Measurements from ENCODE around the gene FRS3.

Gene FRS3

GRCh38 chr6:41747256-41748101 lies 32.2 kb downstream of the FRS3 start, which contains the start of gene PGC:
TSS of gene PGC (minus strand) at chr6:41747397. CDS start at chr6:41747334, 63 bp downstream.
- in situ Hi-C loops (cut with HindIII; ENCODE audit: low sequenced_read_pairs), result no loop called here

GRCh38 chr6:41746107-41746506 lies 33.6 kb downstream of the FRS3 start:
- in situ Hi-C loops (cut with HindIII; ENCODE audit: low sequenced_read_pairs), result no loop called here

GRCh38 chr6:41744236-41744787 lies 35.4 kb downstream of the FRS3 start:
- in situ Hi-C loops (cut with HindIII; ENCODE audit: low sequenced_read_pairs), result no loop called here

DNA sequence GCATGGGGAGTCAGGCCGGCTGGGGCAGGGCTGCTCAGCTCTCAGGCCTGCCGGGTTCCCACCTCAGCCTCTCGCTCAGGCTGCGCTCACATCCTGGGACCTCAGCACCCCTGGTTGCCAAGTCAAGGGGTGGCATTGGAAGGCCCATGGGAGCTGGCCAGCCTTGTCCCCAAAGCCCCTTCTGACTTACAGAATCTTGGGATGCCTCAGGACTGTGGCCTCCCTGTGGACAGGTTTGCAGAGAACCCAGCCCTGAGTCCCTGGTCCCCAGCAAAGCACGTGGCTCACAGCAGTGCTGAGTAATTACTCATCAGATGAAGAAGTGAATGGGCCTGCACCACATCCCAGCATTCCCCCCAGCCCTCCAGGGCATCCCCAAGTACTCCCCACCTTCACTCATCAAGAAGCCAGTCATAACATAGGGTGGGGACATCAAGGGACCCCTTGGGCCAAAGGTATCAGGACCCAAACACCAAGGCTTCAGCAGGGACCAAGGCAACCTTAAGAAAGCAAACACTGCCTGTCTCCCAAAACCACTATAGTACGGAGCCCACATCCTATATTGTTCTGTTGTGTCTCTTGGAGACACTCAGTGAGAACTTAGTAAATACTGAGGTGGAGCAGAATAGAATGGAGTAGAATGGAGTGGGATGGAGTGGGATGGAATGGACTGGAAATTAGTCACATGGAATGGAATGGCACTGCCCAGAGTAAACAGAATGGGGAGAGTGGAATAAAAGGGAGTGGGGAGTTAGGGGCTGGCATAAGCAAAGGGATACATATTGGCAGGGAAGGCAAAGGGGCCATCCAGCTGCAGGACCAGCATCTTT lies 36.1 kb downstream of the FRS3 start:
- in situ Hi-C loops (cut with HindIII; ENCODE audit: low sequenced_read_pairs), result no loop called here

DNA sequence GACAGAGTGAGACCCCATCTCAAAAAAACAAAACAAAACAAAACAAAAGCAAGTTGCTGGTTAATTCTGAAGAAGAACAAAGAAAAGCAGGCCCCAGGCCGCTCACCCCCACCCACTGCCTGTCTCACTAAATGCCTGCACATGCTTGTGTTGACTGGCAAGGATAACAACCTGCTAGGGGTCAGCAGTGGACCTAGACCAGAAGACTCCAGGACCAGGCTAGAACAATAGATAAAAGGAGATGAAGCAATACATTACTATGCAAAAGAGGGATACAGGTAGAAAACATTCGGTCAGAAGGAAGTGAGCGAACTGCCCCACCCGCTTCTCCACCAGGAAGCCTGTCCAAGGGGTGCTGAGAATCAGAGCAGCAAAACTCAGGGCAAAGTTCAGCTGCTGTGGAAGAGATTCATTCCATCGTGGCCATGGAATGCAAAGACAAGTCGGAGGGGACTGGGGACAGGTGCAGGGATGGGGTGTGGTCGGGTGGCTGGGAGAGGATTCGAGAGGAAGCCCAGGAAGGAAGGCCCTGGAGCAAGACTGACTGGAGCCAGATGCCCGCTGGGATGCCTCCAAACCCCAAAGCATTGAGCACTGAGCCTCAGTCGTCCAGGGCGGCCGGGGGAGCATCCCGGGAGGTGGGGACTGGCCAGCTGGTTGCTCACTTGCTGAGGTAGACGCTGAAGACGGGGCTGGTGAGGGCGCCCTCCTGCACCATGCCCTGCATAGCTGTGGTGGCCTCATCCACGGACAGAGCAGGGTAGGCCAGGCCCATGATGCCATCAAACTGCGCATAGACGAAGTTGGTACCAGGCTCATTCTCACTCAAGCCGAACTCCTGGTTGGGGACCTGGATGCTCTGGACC lies 37.8 kb downstream of the FRS3 start:
- in situ Hi-C loops (cut with HindIII; ENCODE audit: low sequenced_read_pairs), result no loop called here

- in situ Hi-C loops (cut with HindIII; ENCODE audit: low sequenced_read_pairs), result no loop called here
These were observed 39.1 kb downstream of the FRS3 start for GRCh38 chr6:41740366-41741162.

- in situ Hi-C loops (cut with HindIII; ENCODE audit: low sequenced_read_pairs), result no loop called here
These were observed 40.7 kb downstream of the FRS3 start for GRCh38 chr6:41739041-41739440.

DNA sequence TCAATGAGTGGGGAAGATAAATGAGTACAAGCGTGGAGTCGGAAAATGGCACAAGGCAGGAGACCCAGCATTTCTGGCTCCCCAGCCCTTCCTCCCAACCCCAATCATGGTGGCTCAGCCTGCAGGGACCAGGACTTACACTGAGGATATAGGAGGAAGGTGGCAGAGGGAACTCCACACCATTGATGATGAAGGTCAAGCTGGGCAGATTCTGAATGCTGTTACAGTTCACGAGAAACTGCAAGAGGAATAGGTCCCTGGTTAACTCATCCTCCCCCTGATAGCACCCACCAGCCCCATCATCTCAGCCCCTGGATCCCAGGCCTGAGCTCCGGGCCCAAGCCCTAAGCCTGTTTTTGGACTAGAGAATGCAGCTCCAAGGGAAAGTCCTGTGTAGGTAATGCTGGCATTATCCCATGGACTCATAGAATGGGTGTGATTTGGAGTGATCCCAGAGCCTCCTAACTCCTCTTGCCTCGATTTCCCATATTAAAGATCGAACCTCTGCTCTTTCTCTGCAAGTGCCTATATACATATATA lies 42.0 kb downstream of the FRS3 start:
- in situ Hi-C loops (cut with HindIII; ENCODE audit: low sequenced_read_pairs), result no loop called here

GRCh38 chr6:41736800-41737555 lies 42.7 kb downstream of the FRS3 start:
- in situ Hi-C loops (cut with HindIII; ENCODE audit: low sequenced_read_pairs), result no loop called here

GRCh38 chr6:41736186-41736733 lies 43.4 kb downstream of the FRS3 start:
- in situ Hi-C loops (cut with HindIII; ENCODE audit: low sequenced_read_pairs), result no loop called here

DNA sequence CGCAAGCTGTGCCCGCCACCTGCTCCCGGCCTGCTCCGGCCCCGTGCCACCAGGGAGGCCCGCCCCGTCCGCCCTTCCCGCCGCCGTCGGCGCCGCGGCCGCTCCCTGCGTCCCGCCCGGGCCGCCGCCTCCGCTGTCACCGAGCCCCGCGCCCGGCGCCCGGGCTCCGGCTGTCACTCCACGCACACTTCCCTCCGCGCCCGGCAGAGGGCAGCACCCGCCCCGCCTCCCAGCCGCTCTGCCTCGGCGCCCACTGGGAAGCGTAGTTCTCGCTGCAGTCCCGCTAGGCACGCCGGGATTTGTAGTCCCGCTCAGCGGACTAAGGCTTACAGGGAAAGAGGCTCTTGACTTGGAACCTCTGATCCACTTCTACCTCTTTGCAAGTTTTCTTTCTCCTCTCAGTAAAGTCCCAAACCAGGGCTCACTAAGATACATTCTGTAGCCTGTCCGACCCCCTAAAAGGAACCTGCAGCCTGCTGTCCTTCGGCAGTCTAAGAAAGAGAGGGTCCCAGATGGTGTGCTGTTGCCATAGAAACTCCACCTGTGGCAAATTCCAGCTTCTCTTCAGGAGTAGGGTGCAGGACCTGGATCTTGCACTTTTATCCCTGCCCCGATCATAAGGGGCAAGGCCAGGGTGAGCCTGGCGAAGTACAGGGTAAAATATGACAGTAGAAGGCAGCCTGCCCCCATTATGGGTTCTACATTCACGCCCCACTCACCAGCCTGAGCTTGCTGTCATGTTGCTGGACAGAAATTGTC lies 44.1 kb downstream of the FRS3 start, which contains the start of gene TFEB:
TFEB (minus strand) TSS at position 182 of the 759 bp plus-strand sequence. CDS start 44,395 bp downstream, outside the sequence.
- in situ Hi-C loops (cut with HindIII; ENCODE audit: low sequenced_read_pairs), result no loop called here

DNA sequence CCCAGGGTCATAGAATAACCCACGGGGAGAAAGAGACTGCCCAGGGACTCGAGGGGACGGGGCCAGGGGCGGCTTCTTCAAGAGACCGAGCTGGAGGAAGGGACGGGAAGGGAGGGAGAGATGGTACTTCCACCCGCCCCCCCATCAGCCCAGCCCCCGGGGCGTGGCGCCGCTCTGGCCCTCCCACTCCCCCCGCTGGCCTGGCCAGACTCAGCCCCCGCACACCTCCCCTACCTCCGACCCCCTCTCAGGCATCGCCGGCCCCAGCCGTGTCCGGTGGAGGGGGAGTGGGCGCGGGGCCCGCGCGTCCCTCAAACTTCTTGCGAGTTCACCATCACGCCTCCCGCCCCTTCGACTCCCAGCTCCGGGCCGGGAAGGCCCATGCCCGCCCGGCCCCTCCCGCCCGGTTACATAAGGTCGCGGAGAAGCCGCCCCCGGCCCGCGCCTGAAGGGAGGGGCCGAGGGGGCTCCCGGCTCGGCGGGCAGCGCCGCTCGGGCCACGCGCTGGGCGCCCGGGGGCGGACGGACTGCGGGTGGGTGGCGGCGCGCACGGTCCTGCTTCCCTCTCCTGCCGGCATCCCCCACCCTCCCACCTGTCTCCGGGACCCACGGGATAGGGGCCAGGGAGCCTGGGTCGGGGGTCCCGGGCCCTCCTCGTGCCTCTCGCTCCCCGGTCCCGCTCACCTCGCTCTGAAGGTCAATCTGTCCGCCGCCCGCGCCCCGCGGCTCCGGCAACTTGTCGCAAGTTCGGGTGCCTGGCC lies 44.9 kb downstream of the FRS3 start:
- in situ Hi-C loops (cut with HindIII; ENCODE audit: low sequenced_read_pairs), result no loop called here

DNA sequence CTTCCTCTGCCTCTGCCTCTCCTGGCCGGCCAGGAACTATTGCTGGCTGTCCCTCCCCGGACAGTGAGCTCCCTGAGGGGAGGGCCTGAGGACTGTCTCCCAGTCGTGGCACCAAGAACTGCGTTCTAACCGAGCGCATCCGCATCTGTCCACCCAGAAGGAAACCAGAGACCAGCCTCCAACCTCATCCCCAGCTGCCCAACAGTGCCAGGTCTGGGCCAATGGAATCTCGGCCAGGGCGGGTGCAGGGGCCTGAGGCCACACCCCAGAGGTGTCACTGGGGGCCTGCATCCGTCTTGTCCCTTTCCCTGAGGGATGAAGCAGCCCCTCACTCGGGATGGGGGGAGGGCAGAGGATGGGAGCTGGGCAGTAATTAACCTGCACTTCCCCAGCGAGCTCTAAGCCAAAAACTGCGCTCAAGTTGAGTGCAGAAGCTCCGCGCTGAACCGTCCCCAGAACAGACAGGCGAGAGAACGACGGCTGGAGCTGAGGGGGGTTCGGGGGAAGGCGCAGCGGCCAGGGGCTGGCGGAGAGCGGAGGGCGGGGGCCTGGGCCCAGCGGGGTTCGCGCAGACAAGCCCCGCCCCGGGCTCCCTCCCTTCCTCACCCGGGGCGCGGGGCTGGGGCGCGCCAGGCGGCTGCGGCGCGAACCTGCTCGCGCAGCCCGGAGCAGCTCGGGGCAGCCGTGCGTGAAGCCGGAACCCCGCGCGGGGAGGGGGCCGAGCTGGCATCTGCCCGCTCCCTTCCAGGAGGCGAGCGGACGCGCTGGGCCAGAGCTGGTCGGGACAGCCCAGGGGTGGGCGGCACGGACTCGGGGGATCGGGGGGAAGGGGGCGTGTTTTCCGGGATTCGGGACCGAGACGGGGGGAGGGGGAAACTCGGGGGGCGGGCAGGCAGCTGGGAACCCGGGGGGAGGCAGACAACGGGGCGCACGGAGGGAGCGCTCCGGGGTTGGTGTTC lies 45.7 kb downstream of the FRS3 start:
- in situ Hi-C loops (cut with HindIII; ENCODE audit: low sequenced_read_pairs), result no loop called here

- in situ Hi-C loops (cut with HindIII; ENCODE audit: low sequenced_read_pairs), result no loop called here
These were observed 46.4 kb downstream of the FRS3 start for GRCh38 chr6:41733360-41733706.

DNA sequence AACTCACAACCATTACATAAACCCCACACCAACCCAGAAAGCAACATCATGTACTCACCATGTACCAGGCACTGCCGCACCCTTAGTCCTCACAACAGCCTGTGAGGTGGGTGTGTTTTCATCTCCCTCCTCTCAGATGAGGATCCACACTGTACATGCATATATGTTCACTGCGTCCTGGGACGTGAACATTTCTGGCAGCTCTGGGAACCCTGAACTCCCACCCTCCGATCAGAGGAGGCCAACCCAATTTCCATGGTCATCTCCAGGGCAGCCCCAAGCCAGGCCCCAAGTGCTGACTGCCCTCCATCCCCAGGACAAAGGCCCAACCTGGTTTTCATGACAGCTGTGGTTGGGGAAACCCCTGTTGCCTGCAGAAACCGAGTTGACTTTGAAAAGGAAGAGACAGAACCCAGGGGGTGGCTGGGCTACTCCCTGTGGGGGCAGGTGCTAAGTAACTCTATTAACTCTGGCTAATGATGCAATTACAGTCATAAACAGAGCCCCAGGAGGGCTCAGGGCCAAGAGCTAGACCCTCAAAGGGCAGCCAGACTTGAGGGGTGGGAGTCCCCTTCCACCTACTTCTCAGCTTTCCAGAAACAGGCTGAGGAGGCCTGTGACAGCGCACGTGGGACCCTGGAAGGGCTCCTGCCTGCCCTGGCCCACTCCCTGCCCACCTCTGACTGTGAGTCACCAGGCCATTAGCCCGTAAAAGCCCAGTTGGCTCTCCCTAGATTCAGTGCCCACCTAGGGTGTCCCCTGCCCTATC lies 46.9 kb downstream of the FRS3 start:
- in situ Hi-C loops (cut with HindIII; ENCODE audit: low sequenced_read_pairs), result no loop called here

Measured in DLD1 (cell line).